ENCODE measurements around the gene ALDH1A1.
"Not testable (repeated sequence)": the region's sequence is repeated elsewhere in the genome, so short reads cannot be mapped to it uniquely, and the experiment has no call there.

ALDH1A1 gene

GRCh38 chr9:72891043-72891442 is 61.8 kb downstream of the ALDH1A1 start:
- DNase-seq, result no peak

DNA sequence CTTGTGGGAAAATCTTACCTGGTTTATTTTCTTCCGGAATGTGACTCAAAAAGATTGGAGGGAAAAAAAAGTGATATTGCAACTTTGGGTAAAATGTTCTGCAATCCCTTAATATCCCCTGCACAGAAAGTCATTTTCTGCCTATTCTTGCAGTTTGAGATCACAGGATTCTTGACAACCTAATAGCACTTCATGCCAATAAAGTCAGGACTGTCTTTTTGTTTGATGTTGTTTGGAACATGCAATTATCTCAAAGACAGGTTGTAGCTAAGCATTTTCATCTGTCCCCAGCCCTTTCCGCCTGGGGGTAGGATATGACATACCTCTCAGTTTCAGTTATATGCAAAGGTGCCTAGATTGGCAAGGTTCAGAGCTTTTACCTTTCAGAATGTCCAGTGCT is 63.9 kb downstream of the ALDH1A1 start:
- DNase-seq, result no peak

GRCh38 chr9:72888067-72888466 is 64.8 kb downstream of the ALDH1A1 start:
- DNase-seq, result no peak

GRCh38 chr9:72886386-72886785 is 66.5 kb downstream of the ALDH1A1 start:
- DNase-seq, result no peak

DNA sequence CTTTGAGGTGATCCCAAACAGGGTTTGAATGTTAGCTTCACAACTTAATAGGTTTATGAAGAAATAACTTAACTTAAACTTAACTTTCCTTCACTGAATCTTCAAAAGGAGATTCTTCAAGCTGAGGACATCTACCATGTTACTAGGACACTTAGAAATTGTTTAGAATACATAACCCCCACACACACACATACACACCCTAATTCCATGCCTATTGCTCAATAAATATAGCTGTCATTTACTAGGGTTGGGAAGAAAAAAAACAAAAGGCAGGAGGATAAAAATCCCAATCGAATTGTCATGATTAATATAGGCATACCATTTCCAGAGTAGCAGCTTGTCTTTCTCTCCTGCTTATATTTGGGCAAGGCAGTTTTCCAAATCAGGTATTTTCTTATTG is 68.3 kb downstream of the ALDH1A1 start:
- DNase-seq, result no peak

GRCh38 chr9:72883875-72884274 is 69.0 kb downstream of the ALDH1A1 start:
- no peak for DNase-seq

GRCh38 chr9:72882117-72882775 is 70.6 kb downstream of the ALDH1A1 start:
- DNase-seq, result no peak

DNA sequence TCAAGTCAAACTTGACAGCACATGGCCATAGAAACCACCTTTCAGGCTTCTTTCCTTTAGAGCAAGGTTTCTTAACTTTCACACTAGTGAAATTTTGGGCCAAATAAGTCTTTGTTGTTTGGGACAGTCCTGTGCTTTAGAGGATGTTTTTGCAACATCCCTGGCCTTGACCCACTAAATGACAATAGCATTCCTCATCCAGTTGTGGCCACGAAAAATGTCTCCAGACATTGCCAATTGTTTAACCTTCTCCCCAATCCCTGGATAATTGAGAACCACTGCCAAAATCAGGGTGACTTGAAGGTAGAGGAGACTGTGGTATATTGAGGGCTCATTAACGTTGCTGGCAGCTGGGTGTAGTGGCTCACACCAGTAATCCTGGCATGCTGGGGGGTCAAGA is 72.0 kb downstream of the ALDH1A1 start:
- DNase-seq, result no peak

DNA sequence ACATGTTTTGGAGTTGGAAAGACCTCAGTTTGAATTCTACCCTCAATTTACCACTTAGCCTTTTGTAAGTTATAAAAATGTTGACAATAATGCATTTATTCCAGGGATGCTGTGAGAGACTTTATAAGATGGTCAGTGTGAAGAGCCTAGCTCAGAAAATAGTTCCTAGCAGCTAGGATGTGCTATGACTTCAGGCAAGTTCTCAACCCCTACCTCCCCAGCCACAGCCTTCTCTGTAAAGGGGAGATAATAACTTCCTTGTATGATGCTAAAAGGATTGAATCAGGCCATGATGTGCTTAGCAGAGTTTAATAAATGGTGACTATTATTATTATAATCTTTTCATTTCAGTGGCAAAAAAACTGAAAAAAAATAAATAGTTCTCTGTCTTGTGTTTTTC is 77.6 kb downstream of the ALDH1A1 start:
- no peak for DNase-seq

DNA sequence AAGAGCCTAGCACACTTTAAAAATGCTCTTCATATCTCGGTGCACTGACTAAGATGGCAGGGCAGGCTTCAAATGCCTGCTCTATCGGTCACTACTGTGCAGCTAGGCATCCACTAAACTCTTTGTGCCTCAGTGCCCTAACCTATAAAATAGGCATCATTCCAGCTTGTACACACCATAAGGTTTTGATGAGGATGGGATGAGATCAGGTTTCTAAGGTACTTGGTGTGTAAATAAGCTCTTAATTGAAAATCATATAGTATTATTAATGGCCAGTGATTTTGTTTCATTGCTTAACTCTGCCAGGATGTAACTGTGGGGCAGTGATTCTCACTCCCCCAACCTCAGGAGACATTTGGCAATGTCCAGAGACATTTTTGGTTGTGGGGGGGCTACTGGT is 78.5 kb downstream of the ALDH1A1 start:
- no peak for DNase-seq

- no peak for DNase-seq
These were observed 79.4 kb downstream of the ALDH1A1 start for GRCh38 chr9:72873456-72873855.

DNA sequence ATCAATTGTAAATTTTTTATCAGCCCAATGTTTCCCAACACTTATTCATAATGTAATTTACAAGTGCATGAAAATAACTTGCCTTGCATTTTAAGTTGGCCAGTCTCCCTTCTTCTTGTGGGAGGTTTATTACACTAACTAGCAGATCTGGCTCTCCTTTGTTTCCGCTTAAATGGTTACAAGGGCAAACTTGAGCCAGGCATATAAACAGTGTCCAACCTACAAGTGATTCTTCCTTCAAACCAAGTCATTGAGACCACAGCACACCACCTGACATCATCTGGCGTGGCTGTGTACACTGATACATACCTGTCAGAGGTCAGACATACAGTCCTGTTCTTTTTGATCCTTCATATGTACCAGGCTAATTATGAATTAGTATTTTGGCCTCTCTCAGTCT is 80.1 kb downstream of the ALDH1A1 start:
- DNase-seq, result no peak

GRCh38 chr9:72871685-72872084 is 81.2 kb downstream of the ALDH1A1 start:
- no peak for DNase-seq

GRCh38 chr9:72864327-72864726 is 88.5 kb downstream of the ALDH1A1 start:
- DNase-seq, result no peak

GRCh38 chr9:72863456-72864094 is 89.3 kb downstream of the ALDH1A1 start:
- no peak for DNase-seq

- DNase-seq, result not testable (repeated sequence)
These were observed 90.1 kb downstream of the ALDH1A1 start for GRCh38 chr9:72862788-72863187.

DNA sequence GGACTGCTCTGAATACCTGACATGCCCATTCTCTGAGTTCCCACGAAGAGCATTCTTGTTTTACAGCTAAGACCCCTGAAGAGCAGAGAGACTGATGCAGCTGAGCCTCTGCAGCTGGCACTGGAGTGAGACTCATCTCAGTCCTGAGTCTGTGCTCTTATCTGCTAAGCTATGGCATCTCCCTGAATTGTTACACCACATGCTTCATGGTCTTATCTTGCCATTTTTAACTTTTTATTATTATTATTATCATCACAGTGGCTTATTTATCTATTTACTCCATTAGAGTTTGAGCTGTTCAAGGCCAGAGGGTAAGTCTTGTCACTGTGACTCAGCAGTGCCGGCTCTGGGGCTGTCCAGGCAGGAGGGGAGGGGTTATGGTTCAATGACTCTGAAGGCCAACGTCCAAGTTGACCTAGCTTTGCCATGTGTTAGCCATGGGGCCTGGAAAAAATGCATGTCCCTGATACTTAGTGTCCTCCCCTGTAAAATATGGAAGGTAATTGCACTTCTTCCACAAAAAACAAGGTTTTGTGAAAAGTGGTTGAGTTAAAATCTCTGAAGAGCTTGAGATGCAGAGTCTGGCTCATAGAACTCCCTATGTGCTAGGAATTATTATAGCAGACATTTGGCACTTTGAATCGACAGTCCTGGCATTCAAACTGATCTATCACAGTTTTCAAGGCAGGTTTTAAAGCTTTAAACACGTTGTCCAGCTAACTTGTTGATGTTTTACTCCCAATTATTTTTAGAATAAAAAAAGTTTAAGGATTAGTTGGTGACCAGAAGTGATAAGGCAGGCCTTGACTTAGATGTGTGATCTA is 94.6 kb downstream of the ALDH1A1 start:
- no peak for DNase-seq

DNA sequence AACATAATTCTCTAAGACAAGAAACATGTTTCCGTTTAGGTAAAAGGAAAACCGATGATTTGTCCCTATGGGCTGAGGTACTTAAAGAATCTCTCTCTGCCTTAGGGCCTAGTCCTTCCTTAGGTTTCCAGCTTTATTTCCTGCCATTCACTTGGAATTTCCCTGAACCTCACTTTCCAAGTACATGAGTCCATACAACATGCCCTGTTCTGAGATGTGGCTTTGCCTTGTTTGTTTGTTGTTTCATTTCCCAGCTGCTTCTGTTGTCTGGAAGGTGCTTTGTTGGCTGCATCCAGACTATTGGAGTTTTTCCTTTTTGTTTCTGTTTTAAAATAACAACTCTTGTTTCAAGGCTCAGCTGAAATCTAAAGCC is 95.2 kb downstream of the ALDH1A1 start:
- no peak for DNase-seq

DNA sequence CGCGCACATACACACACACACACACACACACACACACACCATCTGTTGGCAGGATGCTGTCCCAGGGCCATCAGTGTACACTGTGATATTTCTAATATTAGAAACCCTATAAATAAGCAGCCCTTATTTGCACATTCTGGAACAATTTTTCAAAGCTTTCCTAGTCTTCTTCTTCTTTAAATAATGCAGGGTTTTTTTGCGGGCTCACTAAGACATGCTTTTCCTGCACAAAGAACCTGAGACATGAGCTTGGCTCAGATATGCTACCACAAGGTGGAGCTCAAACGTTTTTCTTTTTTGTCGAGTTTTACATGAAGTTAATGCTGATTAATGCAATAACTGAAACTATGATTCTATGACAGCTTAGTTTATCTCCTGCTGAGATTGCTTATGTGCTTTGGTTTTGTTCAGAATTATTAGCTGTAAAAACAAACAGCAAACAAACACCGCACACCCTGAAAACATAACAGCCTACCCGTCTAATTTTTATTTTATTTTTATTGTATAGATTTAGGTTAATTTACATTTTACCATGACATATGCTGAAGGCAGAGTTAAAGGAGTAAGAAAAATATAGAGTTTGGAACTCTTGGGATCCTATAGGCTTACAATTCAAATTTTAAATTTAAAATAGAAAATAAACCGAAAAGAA is 95.8 kb downstream of the ALDH1A1 start:
- no peak for DNase-seq

GRCh38 chr9:72855890-72856523 is 96.8 kb downstream of the ALDH1A1 start:
- no peak for DNase-seq

DNA sequence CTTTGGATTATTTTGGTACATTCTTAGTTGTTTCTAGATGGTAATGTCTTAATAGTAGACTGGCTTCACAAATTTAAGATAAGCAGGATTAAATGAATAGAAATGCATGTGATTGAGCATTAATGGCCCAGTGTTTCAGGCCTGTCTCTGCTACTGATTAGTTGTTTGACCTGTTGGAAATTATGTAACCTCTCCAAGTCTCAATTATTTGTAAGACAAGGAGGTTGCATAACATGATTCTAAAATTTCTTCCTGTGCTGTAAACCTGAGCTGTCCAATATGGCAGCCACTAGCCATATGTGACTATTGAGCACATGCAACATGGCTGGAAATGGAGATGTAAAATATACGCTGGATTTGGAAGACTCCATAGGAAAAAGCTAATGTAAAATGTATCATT is 97.5 kb downstream of the ALDH1A1 start:
- no peak for DNase-seq
